Testis (tissue), 3 donors: ENCODE measurements around the gene UBE2E2. TPM values are rescaled to one million over a fixed set of nuclear protein-coding genes. Genes with fewer than 3 reads are reported as not detected.

Experiments
- DNase-seq: peaks from one replicate; pipeline ENCODE4 v3.0.0-alpha.2; 2019
- H3K27ac ChIP-seq, 2 donors: fragments of 200-600 bp; sonication (generic); one replicate each; pipeline ENCODE4 v1.5.1; 2019
- H3K27me3 ChIP-seq: fragments of 200-600 bp; sonication (generic); one replicate; pipeline ENCODE4 v1.5.1; 2019
- H3K36me3 ChIP-seq: fragments of 200-600 bp; sonication (generic); one replicate; pipeline ENCODE4 v1.5.1; 2017; ENCODE audit warnings: low read depth; ENCODE audit errors: missing control alignments
- H3K4me1 ChIP-seq: fragments of 200-600 bp; sonication (generic); one replicate; pipeline ENCODE4 v1.5.1; 2019
- H3K4me3 ChIP-seq, 2 donors: fragments of 200-600 bp; sonication (generic); one replicate each; pipeline ENCODE4 v1.5.1; 2017 to 2019
- H3K9me3 ChIP-seq: fragments of 200-600 bp; sonication (generic); one replicate; pipeline ENCODE4 v1.5.1; 2017
- CTCF ChIP-seq, 3 experiments: fragments of 450-650 bp in 2 of 3; fragments of 200-600 bp in 1 of 3; sonication (generic) in 1 of 3; IDR thresholded peaks; one replicate each; pipeline ENCODE4 v1.5.1; 2016 to 2019; ENCODE audit warnings: antibody characterized with exemption in 3 of 3, mild to moderate bottlenecking in 2 of 3, moderate library complexity in 1 of 3
- POLR2A ChIP-seq: fragments of 450-650 bp; IDR thresholded peaks from one replicate; pipeline ENCODE4 v1.6.1; 2017; ENCODE audit warnings: antibody characterized with exemption, mild to moderate bottlenecking, moderate library complexity
- WGBS, 2 donors: methylation state at CpG; one replicate each; pipeline ENCODE4 v1.1.5; 2018; 5-methylcytosine and 5-hydroxymethylcytosine counted together
- intact Hi-C: fragments of 100-400 bp; cut with DNase I; formaldehyde crosslinking; loops from one replicate; pipeline ENCODE4 v1.15.1; 2023; ENCODE audit warnings: low total_unique reads
- polyA plus RNA-seq: library from polyadenylated mRNA; stranded (reverse); fragments of 350-450 nt; fragmentation: Illumina TruSeq; extraction: RNeasy Lipid Tissue Mini Kit (QIAGEN cat#74804); gene quantifications from one replicate; pipeline ENCODE4 v1.2.3, GENCODE V29; 2014; ENCODE audit warnings: low read depth, low replicate concordance; ENCODE audit not compliant: insufficient read depth
- total RNA-seq, 2 donors: library from RNA; depleted of rRNA; stranded (reverse); fragments of >200 nt; gene quantifications; one replicate each; pipeline ENCODE4 v1.2.3, GENCODE V29; 2016

Gene UBE2E2
- total and polyA plus RNA-seq, 3 donors from 2014 or later, result 45.5 to 94.2 (median 48.7) TPM

- H3K27ac ChIP-seq, result no peak overlapping the region
- intact Hi-C loops, result no loop called here
- no peaks in the 10 kb centered on the region for H3K27me3 ChIP-seq
- H3K4me1 ChIP-seq, result no peaks in the 10 kb centered on the region
- TF ChIP-seq CTCF (IDR thresholded peaks at IDR 0.05) (no peak), POLR2A (no peak)
- no peaks in the 10 kb centered on the region for H3K9me3 ChIP-seq
- no peak overlapping the region for H3K4me3 ChIP-seq
- H3K36me3 ChIP-seq, result no peaks in the 10 kb centered on the region
- DNase-seq, result no peak
Measured at GRCh38 chr3:23390989-23391553, 187.9 kb downstream of the UBE2E2 start.

- Histone ChIP-seq H3K27ac (no peak overlapping the region), H3K9me3 (no peaks in the 10 kb centered on the region), H3K4me1 (no peaks in the 10 kb centered on the region), H3K27me3 (no peaks in the 10 kb centered on the region), H3K36me3 (no peaks in the 10 kb centered on the region), H3K4me3 (no peak overlapping the region)
- DNase-seq, result no peak
- 91 to 94% methylated on average over 4 of the region's 4 CpGs for WGBS, 2 donors
- no peak for TF ChIP-seq CTCF (IDR thresholded peaks at IDR 0.05)
- intact Hi-C loops, result no loop called here
Measured at GRCh38 chr3:23395115-23395514, 192.0 kb downstream of the UBE2E2 start.

GRCh38 chr3:23396746-23397145 lies 193.6 kb downstream of the UBE2E2 start:
- WGBS, 2 donors, result 92 to 94% methylated on average over 3 of the region's 3 CpGs

GRCh38 chr3:23399221-23399620 lies 196.1 kb downstream of the UBE2E2 start:
- intact Hi-C loops, result no loop called here
- no peak for TF ChIP-seq POLR2A
- no peak for TF ChIP-seq CTCF (IDR thresholded peaks at IDR 0.05)
- WGBS, 2 donors, result 82 to 100% methylated on average over 1 of the region's 1 CpG

More at GRCh38 chr3:23396746-23397145, 193.6 kb downstream of the UBE2E2 start:
- no peaks in the 10 kb centered on the region for H3K27me3 ChIP-seq
- H3K27ac ChIP-seq, result no peak overlapping the region
- intact Hi-C loops, result no loop called here
- H3K36me3 ChIP-seq, result no peaks in the 10 kb centered on the region
- H3K4me3 ChIP-seq, result no peak overlapping the region
- no peaks in the 10 kb centered on the region for H3K4me1 ChIP-seq
- no peak for DNase-seq
- TF ChIP-seq POLR2A, result no peak
- no peak for TF ChIP-seq CTCF (IDR thresholded peaks at IDR 0.05)
- no peaks in the 10 kb centered on the region for H3K9me3 ChIP-seq

GRCh38 chr3:23402728-23403492 lies 199.8 kb downstream of the UBE2E2 start:
- H3K9me3 ChIP-seq, result no peaks in the 10 kb centered on the region
- WGBS, 2 donors, result 90 to 97% methylated on average over 2 of the region's 2 CpGs
- no peak overlapping the region for H3K4me3 ChIP-seq
- no peaks in the 10 kb centered on the region for H3K36me3 ChIP-seq
- no peak overlapping the region for H3K27ac ChIP-seq
- no peaks in the 10 kb centered on the region for H3K27me3 ChIP-seq
- DNase-seq, result no peak
- intact Hi-C loops, result no loop called here
- TF ChIP-seq POLR2A (no peak), CTCF (IDR thresholded peaks at IDR 0.05) (no peak)
- no peaks in the 10 kb centered on the region for H3K4me1 ChIP-seq

More at GRCh38 chr3:23399221-23399620, 196.1 kb downstream of the UBE2E2 start:
- Histone ChIP-seq H3K36me3 (no peaks in the 10 kb centered on the region), H3K9me3 (no peaks in the 10 kb centered on the region), H3K4me1 (no peaks in the 10 kb centered on the region), H3K4me3 (no peak overlapping the region), H3K27me3 (no peaks in the 10 kb centered on the region), H3K27ac (no peak overlapping the region)
- DNase-seq, result no peak
